ENCODE data around the gene FILIP1L.

GRCh38 chr3:100128565-100128964, 14.3 kb upstream of the FILIP1L start:
- TF ChIP-seq ZNF274 (IDR thresholded peaks at IDR 0.05; ENCODE audit: borderline replicate concordance, extremely low read depth, low read length) (no peak), CTCF (IDR thresholded peaks at IDR 0.05; ENCODE audit: control extremely low read depth in 1 of 3, insufficient read depth in 1 of 3, low read depth in 1 of 3, low read length in 3 of 3) (no peak), EZH2 (IDR thresholded peaks at IDR 0.05; ENCODE audit: low read depth, low read length, severe bottlenecking) (no peak)

Data from H1 (cell line).